ENCODE results near the gene CHN2. TPM values are rescaled to one million over a fixed set of nuclear protein-coding genes. Genes with fewer than 3 reads are reported as not detected.

Gene CHN2
- polyA plus RNA-seq, 1 of the 3 experiments (the other 2 are of a cell fraction), result 0.02 TPM

DNA sequence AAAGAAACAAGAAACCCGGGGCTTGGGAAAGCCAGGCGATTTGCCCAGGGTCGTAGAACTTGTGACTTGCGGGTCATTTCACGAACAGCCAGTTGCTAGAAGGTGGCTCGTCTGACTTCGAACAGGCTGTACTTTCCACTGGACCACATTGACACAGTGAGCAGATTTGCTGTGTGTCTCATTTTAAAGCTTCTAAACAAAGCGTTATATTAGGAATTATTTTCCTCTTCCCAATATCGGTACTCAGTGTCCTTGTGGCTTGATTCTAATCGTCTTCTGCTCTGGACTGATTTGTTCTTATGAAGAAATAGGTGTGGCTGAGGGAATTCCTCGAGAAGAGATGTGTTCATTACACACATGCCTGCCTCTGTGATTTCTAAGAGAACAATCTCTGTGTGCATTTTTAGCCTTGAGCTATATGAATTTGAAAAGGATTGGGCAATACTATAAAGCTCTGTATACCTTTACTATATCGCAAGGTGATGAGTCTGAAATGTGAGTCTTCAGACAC lies 219.1 kb downstream of the CHN2 start:
- H2AFZ ChIP-seq (ENCODE audit: low read depth), result no peak overlapping the region
- H3K27me3 ChIP-seq (ENCODE audit: insufficient read depth), result no peaks in the 10 kb centered on the region
- no peak overlapping the region for H3K27ac ChIP-seq (ENCODE audit: low read depth in 2 of 2, low read length in 1 of 2)
- no peaks in the 10 kb centered on the region for H3K36me3 ChIP-seq (replicated peaks in 1 of 2; ENCODE audit: control insufficient read depth in 1 of 2, insufficient read depth in 2 of 2, low read length in 1 of 2)
- no peaks in the 10 kb centered on the region for H3K9me2 ChIP-seq
- 69% methylated on average over 12 of the region's 12 CpGs for WGBS (ENCODE audit: low lambda C conversion rate)
- H3K9me3 ChIP-seq, result no peaks in the 10 kb centered on the region
- H3K79me2 ChIP-seq (ENCODE audit: insufficient read depth), result no peaks in the 10 kb centered on the region
- ChIA-PET POLR2A (no interaction called here), CTCF (interaction anchor here (0.6 to 6.7 kb wide), 7 partner anchors 20 to 491 kb away, joined by 3 to 67 read pairs (median 13); no protein-coding TSS in a partner anchor)
- no peak overlapping the region for H3K9ac ChIP-seq
- no peaks in the 10 kb centered on the region for H3K4me1 ChIP-seq (ENCODE audit: control insufficient read depth in 1 of 2, insufficient read depth in 2 of 2, low read depth in 1 of 2, low read length in 1 of 2)
- H3K4me3 ChIP-seq (ENCODE audit: low read depth in 2 of 2, low read length in 1 of 2), result no peak overlapping the region
- H4K20me1 ChIP-seq (ENCODE audit: insufficient read depth), result no peaks in the 10 kb centered on the region
- TF ChIP-seq TAF1 (IDR thresholded peaks at IDR 0.05; ENCODE audit: borderline replicate concordance, low read depth, low read length) (no peak), FOSL2 (IDR thresholded peaks at IDR 0.05; ENCODE audit: borderline replicate concordance, low read depth) (no peak), NFIC (IDR thresholded peaks at IDR 0.05; ENCODE audit: borderline replicate concordance) (no peak), SIN3A (IDR thresholded peaks at IDR 0.05; ENCODE audit: borderline replicate concordance, low read depth, low read length) (no peak), NRF1 (IDR thresholded peaks at IDR 0.05; ENCODE audit: low read depth, low read length) (no peak)
- TF ChIP-seq, protein P1, sequence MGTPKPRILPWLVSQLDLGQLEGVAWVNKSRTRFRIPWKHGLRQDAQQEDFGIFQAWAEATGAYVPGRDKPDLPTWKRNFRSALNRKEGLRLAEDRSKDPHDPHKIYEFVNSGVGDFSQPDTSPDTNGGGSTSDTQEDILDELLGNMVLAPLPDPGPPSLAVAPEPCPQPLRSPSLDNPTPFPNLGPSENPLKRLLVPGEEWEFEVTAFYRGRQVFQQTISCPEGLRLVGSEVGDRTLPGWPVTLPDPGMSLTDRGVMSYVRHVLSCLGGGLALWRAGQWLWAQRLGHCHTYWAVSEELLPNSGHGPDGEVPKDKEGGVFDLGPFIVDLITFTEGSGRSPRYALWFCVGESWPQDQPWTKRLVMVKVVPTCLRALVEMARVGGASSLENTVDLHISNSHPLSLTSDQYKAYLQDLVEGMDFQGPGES (IDR thresholded peaks at IDR 0.05; ENCODE audit: low read depth, low read length), result no peak
- TF ChIP-seq, protein P2, sequence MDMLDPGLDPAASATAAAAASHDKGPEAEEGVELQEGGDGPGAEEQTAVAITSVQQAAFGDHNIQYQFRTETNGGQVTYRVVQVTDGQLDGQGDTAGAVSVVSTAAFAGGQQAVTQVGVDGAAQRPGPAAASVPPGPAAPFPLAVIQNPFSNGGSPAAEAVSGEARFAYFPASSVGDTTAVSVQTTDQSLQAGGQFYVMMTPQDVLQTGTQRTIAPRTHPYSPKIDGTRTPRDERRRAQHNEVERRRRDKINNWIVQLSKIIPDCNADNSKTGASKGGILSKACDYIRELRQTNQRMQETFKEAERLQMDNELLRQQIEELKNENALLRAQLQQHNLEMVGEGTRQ (IDR thresholded peaks at IDR 0.05; ENCODE audit: borderline replicate concordance, low read depth, low read length), result no peak
- H3F3A ChIP-seq (replicated peaks; ENCODE audit: insufficient read depth), result no peaks in the 10 kb centered on the region
- no peak overlapping the region for H3K4me2 ChIP-seq
- no peak for DNase-seq

DNA sequence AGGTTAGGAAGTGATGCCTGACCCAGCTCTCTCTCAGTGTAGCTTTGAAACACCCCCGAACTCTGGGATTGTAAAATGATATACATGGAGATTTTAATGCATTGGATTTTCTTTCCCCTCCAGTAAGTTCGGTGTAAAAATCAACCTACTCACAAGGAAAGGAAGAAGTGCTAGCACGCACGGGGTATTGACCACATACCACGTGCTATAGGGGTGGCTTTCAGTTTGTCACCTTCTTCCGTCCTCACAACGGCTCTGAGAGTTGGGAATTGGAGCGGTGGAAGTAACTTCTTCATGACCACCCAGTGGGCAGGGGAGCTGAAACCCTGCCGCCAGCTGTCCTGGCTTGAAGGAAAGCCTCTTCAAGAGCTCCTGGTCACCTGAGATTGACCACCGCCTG lies 219.6 kb downstream of the CHN2 start:
- no peaks in the 10 kb centered on the region for H3K9me3 ChIP-seq
- no peak for DNase-seq
- no peak overlapping the region for H3K9ac ChIP-seq
- no peaks in the 10 kb centered on the region for H4K20me1 ChIP-seq (ENCODE audit: insufficient read depth)
- POLR2A ChIA-PET, result no interaction called here
- WGBS (ENCODE audit: low lambda C conversion rate), result 72% methylated on average over 10 of the region's 10 CpGs
- no peaks in the 10 kb centered on the region for H3K4me1 ChIP-seq (ENCODE audit: control insufficient read depth in 1 of 2, insufficient read depth in 2 of 2, low read depth in 1 of 2, low read length in 1 of 2)
- TF ChIP-seq, protein P1 (IDR thresholded peaks at IDR 0.05; ENCODE audit: low read depth, low read length), result no peak
- no peak for TF ChIP-seq RFX5 (IDR thresholded peaks at IDR 0.05; ENCODE audit: low read length)
- TF ChIP-seq RCOR1 (IDR thresholded peaks at IDR 0.05; ENCODE audit: low read length), result no peak
- TF ChIP-seq, protein P3, sequence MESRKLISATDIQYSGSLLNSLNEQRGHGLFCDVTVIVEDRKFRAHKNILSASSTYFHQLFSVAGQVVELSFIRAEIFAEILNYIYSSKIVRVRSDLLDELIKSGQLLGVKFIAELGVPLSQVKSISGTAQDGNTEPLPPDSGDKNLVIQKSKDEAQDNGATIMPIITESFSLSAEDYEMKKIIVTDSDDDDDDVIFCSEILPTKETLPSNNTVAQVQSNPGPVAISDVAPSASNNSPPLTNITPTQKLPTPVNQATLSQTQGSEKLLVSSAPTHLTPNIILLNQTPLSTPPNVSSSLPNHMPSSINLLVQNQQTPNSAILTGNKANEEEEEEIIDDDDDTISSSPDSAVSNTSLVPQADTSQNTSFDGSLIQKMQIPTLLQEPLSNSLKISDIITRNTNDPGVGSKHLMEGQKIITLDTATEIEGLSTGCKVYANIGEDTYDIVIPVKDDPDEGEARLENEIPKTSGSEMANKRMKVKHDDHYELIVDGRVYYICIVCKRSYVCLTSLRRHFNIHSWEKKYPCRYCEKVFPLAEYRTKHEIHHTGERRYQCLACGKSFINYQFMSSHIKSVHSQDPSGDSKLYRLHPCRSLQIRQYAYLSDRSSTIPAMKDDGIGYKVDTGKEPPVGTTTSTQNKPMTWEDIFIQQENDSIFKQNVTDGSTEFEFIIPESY (IDR thresholded peaks at IDR 0.05; ENCODE audit: borderline replicate concordance, low read depth), result no peak
- no peak for TF ChIP-seq FOXJ3 (CRISPR knock-in tag; IDR thresholded peaks at IDR 0.05)
- TF ChIP-seq, protein P4, sequence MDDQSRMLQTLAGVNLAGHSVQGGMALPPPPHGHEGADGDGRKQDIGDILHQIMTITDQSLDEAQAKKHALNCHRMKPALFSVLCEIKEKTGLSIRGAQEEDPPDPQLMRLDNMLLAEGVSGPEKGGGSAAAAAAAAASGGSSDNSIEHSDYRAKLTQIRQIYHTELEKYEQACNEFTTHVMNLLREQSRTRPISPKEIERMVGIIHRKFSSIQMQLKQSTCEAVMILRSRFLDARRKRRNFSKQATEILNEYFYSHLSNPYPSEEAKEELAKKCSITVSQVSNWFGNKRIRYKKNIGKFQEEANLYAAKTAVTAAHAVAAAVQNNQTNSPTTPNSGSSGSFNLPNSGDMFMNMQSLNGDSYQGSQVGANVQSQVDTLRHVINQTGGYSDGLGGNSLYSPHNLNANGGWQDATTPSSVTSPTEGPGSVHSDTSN (IDR thresholded peaks at IDR 0.05), result no peak
- TF ChIP-seq EP300 (IDR thresholded peaks at IDR 0.05; ENCODE audit: borderline replicate concordance in 1 of 2, low read depth in 1 of 2, low read length in 1 of 2), result no peak
- no peak for TF ChIP-seq GATA2 (CRISPR knock-in tag; IDR thresholded peaks at IDR 0.05)
- no peak overlapping the region for H3K4me2 ChIP-seq
- H3K36me3 ChIP-seq (replicated peaks in 1 of 2; ENCODE audit: control insufficient read depth in 1 of 2, insufficient read depth in 2 of 2, low read length in 1 of 2), result no peaks in the 10 kb centered on the region
- CTCF ChIA-PET, result interaction anchor here (0.6 to 6.7 kb wide), 10 partner anchors 10 to 492 kb away, joined by 3 to 67 read pairs (median 4); no protein-coding TSS in a partner anchor
- no peaks in the 10 kb centered on the region for H3K9me2 ChIP-seq
- no peak overlapping the region for H3K4me3 ChIP-seq (ENCODE audit: low read depth in 2 of 2, low read length in 1 of 2)
- no peaks in the 10 kb centered on the region for H3K27me3 ChIP-seq (ENCODE audit: insufficient read depth)
- no peak overlapping the region for H2AFZ ChIP-seq (ENCODE audit: low read depth)
- no peaks in the 10 kb centered on the region for H3F3A ChIP-seq (replicated peaks; ENCODE audit: insufficient read depth)
- H3K27ac ChIP-seq (ENCODE audit: low read depth in 2 of 2, low read length in 1 of 2), result no peak overlapping the region
- H3K79me2 ChIP-seq (ENCODE audit: insufficient read depth), result no peaks in the 10 kb centered on the region
